ENCODE measurements around the gene E2F3. TPM values are rescaled to one million over a fixed set of nuclear protein-coding genes. Genes with fewer than 3 reads are reported as not detected.

E2F3 gene
- total and polyA plus RNA-seq, 4 donors = 4.1 to 13.3 (median 7.7) TPM

GRCh38 chr6:20367743-20368485 is 33.8 kb upstream of the E2F3 start:
- no peak for TF ChIP-seq CTCF (IDR thresholded peaks at IDR 0.05; ENCODE audit: control extremely low read depth, extremely low read depth)
- WGBS, 2 donors = 57 to 76% methylated on average over 1 of the region's 1 CpG
- ATAC-seq (ENCODE audit: insufficient read depth, low FRiP score) = no peak

GRCh38 chr6:20370393-20370792 is 31.3 kb upstream of the E2F3 start:
- no peak for TF ChIP-seq CTCF (IDR thresholded peaks at IDR 0.05; ENCODE audit: control extremely low read depth, extremely low read depth)
- WGBS, 2 donors = 88 to 91% methylated on average over 2 of the region's 2 CpGs
- no peaks in the 10 kb centered on the region for H3K9me3 ChIP-seq (ENCODE audit: control insufficient read depth in 4 of 4, insufficient read depth in 3 of 4, low read length in 3 of 4)
- no peaks in the 10 kb centered on the region for H3K4me1 ChIP-seq (ENCODE audit: control insufficient read depth in 5 of 5, insufficient read depth in 5 of 5, low read length in 5 of 5)
- ATAC-seq (ENCODE audit: insufficient read depth, low FRiP score) (no peak), DNase-seq (no peak)
- H3K27ac ChIP-seq (ENCODE audit: low read depth in 1 of 2, low read length in 1 of 2) = no peak overlapping the region
- no peaks in the 10 kb centered on the region for H3K27me3 ChIP-seq (ENCODE audit: control insufficient read depth in 3 of 3, insufficient read depth in 3 of 3, low read length in 2 of 3)
- no peak overlapping the region for H3K9ac ChIP-seq (ENCODE audit: insufficient read depth in 1 of 2, low read length in 2 of 2)
- no peaks in the 10 kb centered on the region for H3K36me3 ChIP-seq (ENCODE audit: control insufficient read depth in 4 of 4, insufficient read depth in 4 of 4, low read length in 4 of 4)
- H3K4me3 ChIP-seq = no peak overlapping the region

More at GRCh38 chr6:20367743-20368485, 33.8 kb upstream of the E2F3 start:
- Histone ChIP-seq H3K36me3 (ENCODE audit: control insufficient read depth in 4 of 4, insufficient read depth in 4 of 4, low read length in 4 of 4) (no peaks in the 10 kb centered on the region), H3K9me3 (ENCODE audit: control insufficient read depth in 4 of 4, insufficient read depth in 3 of 4, low read length in 3 of 4) (no peaks in the 10 kb centered on the region), H3K9ac (ENCODE audit: insufficient read depth in 1 of 2, low read length in 2 of 2) (no peak overlapping the region), H3K27me3 (ENCODE audit: control insufficient read depth in 3 of 3, insufficient read depth in 3 of 3, low read length in 2 of 3) (no peaks in the 10 kb centered on the region), H3K4me1 (ENCODE audit: control insufficient read depth in 5 of 5, insufficient read depth in 5 of 5, low read length in 5 of 5) (no peaks in the 10 kb centered on the region), H3K4me3 (no peak overlapping the region), H3K27ac (ENCODE audit: low read depth in 1 of 2, low read length in 1 of 2) (no peak overlapping the region)
- DNase-seq = peak in 1 of 3 donors; percentile 16

- WGBS, 2 donors = 95 to 98% methylated on average over 4 of the region's 4 CpGs
- Histone ChIP-seq H3K27ac (ENCODE audit: low read depth in 1 of 2, low read length in 1 of 2) (no peak overlapping the region), H3K4me3 (no peak overlapping the region), H3K9me3 (ENCODE audit: control insufficient read depth in 4 of 4, insufficient read depth in 3 of 4, low read length in 3 of 4) (no peaks in the 10 kb centered on the region), H3K36me3 (ENCODE audit: control insufficient read depth in 4 of 4, insufficient read depth in 4 of 4, low read length in 4 of 4) (no peaks in the 10 kb centered on the region), H3K27me3 (ENCODE audit: control insufficient read depth in 3 of 3, insufficient read depth in 3 of 3, low read length in 2 of 3) (no peaks in the 10 kb centered on the region), H3K9ac (ENCODE audit: insufficient read depth in 1 of 2, low read length in 2 of 2) (no peak overlapping the region), H3K4me1 (ENCODE audit: control insufficient read depth in 5 of 5, insufficient read depth in 5 of 5, low read length in 5 of 5) (no peaks in the 10 kb centered on the region)
- DNase-seq (no peak), ATAC-seq (ENCODE audit: insufficient read depth, low FRiP score) (no peak)
- no peak for TF ChIP-seq CTCF (IDR thresholded peaks at IDR 0.05; ENCODE audit: control extremely low read depth, extremely low read depth)
Observed at GRCh38 chr6:20370801-20371200, 30.9 kb upstream of the E2F3 start.
